HG03025 (cell line): Measurements from ENCODE around the gene CCDC177.
"Not testable (repeated sequence)": the region's sequence is repeated elsewhere in the genome, so short reads cannot be mapped to it uniquely, and the experiment has no call there.

Experiments used
- ATAC-seq: cut with Tn5 transposase; IDR thresholded peaks from one replicate; pipeline ENCODE4 v1.9.1; 2021; ENCODE audit warnings: mild to moderate bottlenecking, moderate library complexity; ENCODE audit not compliant: unreplicated experiment, low FRiP score

The CCDC177 gene

GRCh38 chr14:69600304-69600891, 25.7 kb upstream of the CCDC177 start:
- ATAC-seq: no peak

GRCh38 chr14:69599431-69599830, 24.8 kb upstream of the CCDC177 start:
- ATAC-seq: not testable (repeated sequence)

- no peak for ATAC-seq
Observed at GRCh38 chr14:69595336-69595735, 20.7 kb upstream of the CCDC177 start.

- no peak for ATAC-seq
Observed at GRCh38 chr14:69594846-69595245, 20.2 kb upstream of the CCDC177 start.

- no peak for ATAC-seq
Observed at GRCh38 chr14:69593018-69593677, 18.5 kb upstream of the CCDC177 start.

- ATAC-seq: no peak
Observed at GRCh38 chr14:69591317-69591716, 16.6 kb upstream of the CCDC177 start.

- no peak for ATAC-seq
Observed at GRCh38 chr14:69587389-69587788, 12.7 kb upstream of the CCDC177 start.

- no peak for ATAC-seq
Observed at GRCh38 chr14:69586404-69586803, 11.7 kb upstream of the CCDC177 start.

GRCh38 chr14:69584389-69584788, 9.7 kb upstream of the CCDC177 start:
- ATAC-seq: no peak

- no peak for ATAC-seq
Observed at GRCh38 chr14:69582829-69583228, 8.2 kb upstream of the CCDC177 start.

GRCh38 chr14:69582212-69582611, 7.5 kb upstream of the CCDC177 start:
- no peak for ATAC-seq

- ATAC-seq: no peak
Observed at GRCh38 chr14:69581316-69581935, 6.8 kb upstream of the CCDC177 start.

- ATAC-seq: no peak
Observed at GRCh38 chr14:69580009-69580577, 5.4 kb upstream of the CCDC177 start.

- no peak for ATAC-seq
Observed at GRCh38 chr14:69579476-69579875, 4.8 kb upstream of the CCDC177 start.

GRCh38 chr14:69574954-69575295, 254 bp upstream of the CCDC177 start:
- no peak for ATAC-seq

- ATAC-seq: no peak
Observed at GRCh38 chr14:69573831-69574262, 824 bp downstream of the CCDC177 start.

GRCh38 chr14:69573205-69573830, 1.4 kb downstream of the CCDC177 start:
- no peak for ATAC-seq

GRCh38 chr14:69572841-69573135, 1.9 kb downstream of the CCDC177 start:
- ATAC-seq: no peak

GRCh38 chr14:69572030-69572840, 2.4 kb downstream of the CCDC177 start:
- no peak for ATAC-seq

- ATAC-seq: no peak
Observed at GRCh38 chr14:69571449-69572029, 3.1 kb downstream of the CCDC177 start.
